GM12878 (cell line): ENCODE data around the gene CUL9. TPM values are rescaled to one million over a fixed set of nuclear protein-coding genes. Genes with fewer than 3 reads are reported as not detected.

ENCODE experiments used
- ATAC-seq: fragments of 200-7000 bp; cut with Tn5 transposase; 3 replicates; pipeline ENCODE4 v1.9.1; 2020; ENCODE audit warnings: mild to moderate bottlenecking, moderate library complexity
- BruUV-seq: library from RNA; stranded (reverse); fragments of 400-500 nt; replicated peaks from 2 replicates; lab custom pipeline; 2021; lab: Mats Ljungman, UMichigan
- CTCF ChIA-PET: fragments of 300-600 bp; sonication (Branson Sonifier 250); formaldehyde crosslinking; extraction: SDS; loops from one replicate; lab custom pipeline; 2021; ENCODE audit warnings: inconsistent platforms; lab: Yijun Ruan, JAX
- POLR2A ChIA-PET: fragments of 350-600 bp; formaldehyde crosslinking; extraction: SDS; loops from one replicate; lab custom pipeline; 2021; ENCODE audit warnings: inconsistent platforms; lab: Charles Lee
- RAD21 ChIA-PET: fragments of 300-600 bp; sonication (Branson Sonifier 250); formaldehyde crosslinking; loops from one replicate; lab custom pipeline; 2023; ENCODE audit warnings: antibody characterized with exemption; ENCODE audit not compliant: unreplicated experiment; lab: Charles Lee
- SMC1A ChIA-PET: fragments of 300-600 bp; sonication (Branson Sonifier 250); formaldehyde crosslinking; loops from one replicate; lab custom pipeline; 2023; ENCODE audit not compliant: unreplicated experiment, uncharacterized antibody; lab: Charles Lee
- DNase-seq: peaks from one replicate; pipeline ENCODE4 v3.0.0-alpha.2; 2011; ENCODE audit warnings: low read depth, low spot score
- FAIRE-seq: peaks from 3 replicates; lab custom pipeline; 2011; peaks lifted over from hg19 to GRCh38; lab: Jason Lieb, UNC
- H2AFZ ChIP-seq: 2 replicates; pipeline ENCODE4 v1.6.0; 2011; ENCODE audit warnings: low read depth, low read length, control low read depth; ENCODE audit not compliant: control insufficient read depth
- H3K27ac ChIP-seq: 2 replicates; pipeline ENCODE4 v1.5.1; 2011; ENCODE audit warnings: control low read depth; ENCODE audit not compliant: control insufficient read depth, insufficient read depth
- H3K27me3 ChIP-seq, 2 experiments: replicated peaks in 1 of 2; 2 replicates each; pipeline versions ENCODE4 v1.6.0 to v1.6.1; 2011; ENCODE audit warnings: low read length in 1 of 2; ENCODE audit not compliant: control insufficient read depth in 2 of 2, insufficient read depth in 2 of 2
- H3K36me3 ChIP-seq, 2 experiments: 2 replicates each; pipeline ENCODE4 v1.5.1; 2011; ENCODE audit warnings: low read length in 1 of 2; ENCODE audit not compliant: control insufficient read depth in 2 of 2, insufficient read depth in 2 of 2
- H3K4me1 ChIP-seq: 2 replicates; pipeline ENCODE4 v1.6.1; 2011; ENCODE audit warnings: mild to moderate bottlenecking, low read length, moderate library complexity, mixed read lengths; ENCODE audit not compliant: control insufficient read depth, insufficient read depth
- H3K4me2 ChIP-seq: 2 replicates; pipeline ENCODE4 v1.6.0; 2011; ENCODE audit warnings: control low read depth; ENCODE audit not compliant: control insufficient read depth, insufficient read depth
- H3K4me3 ChIP-seq: fragments of 200-600 bp; sonication (generic); 2 replicates; pipeline ENCODE4 v1.5.1; 2016
- H3K79me2 ChIP-seq: 2 replicates; pipeline ENCODE4 v1.6.0; 2011; ENCODE audit warnings: low read length; ENCODE audit not compliant: control insufficient read depth, insufficient read depth
- H3K9ac ChIP-seq: 2 replicates; pipeline ENCODE4 v1.8.0; 2011; ENCODE audit warnings: low read length, control low read depth, mixed read lengths; ENCODE audit not compliant: control insufficient read depth, insufficient read depth
- H3K9me3 ChIP-seq: replicated peaks from 3 replicates; pipeline ENCODE4 v1.5.1; 2011; ENCODE audit warnings: mild to moderate bottlenecking, low read length; ENCODE audit not compliant: control insufficient read depth, insufficient read depth
- H4K20me1 ChIP-seq: 2 replicates; pipeline ENCODE4 v1.6.0; 2011; ENCODE audit not compliant: control insufficient read depth, insufficient read depth
- BCL11A ChIP-seq: IDR thresholded peaks from 2 replicates; pipeline ENCODE4 v1.6.1; 2011; ENCODE audit warnings: low read depth, low read length
- BHLHE40 ChIP-seq, 2 experiments: fragments of 450-650 bp in 1 of 2; IDR thresholded peaks; 2 replicates each; pipeline ENCODE4 v1.6.1; 2011 to 2017; ENCODE audit warnings: low read depth in 2 of 2, borderline replicate concordance in 1 of 2, improper control_type of control experiment in 1 of 2, low read length in 1 of 2, mild to moderate bottlenecking in 1 of 2
- E2F8 ChIP-seq: fragments of 450-650 bp; IDR thresholded peaks from 2 replicates; pipeline ENCODE4 v1.6.1; 2018; ENCODE audit warnings: mild to moderate bottlenecking, low read depth, moderate library complexity; ENCODE audit not compliant: partially characterized antibody
- ETV6 ChIP-seq, 2 experiments: fragments of 450-650 bp in 1 of 2; IDR thresholded peaks in 1 of 2; conservative IDR thresholded peaks in 1 of 2; 2 replicates each; pipeline ENCODE4 v1.6.1; 2014; ENCODE audit warnings: antibody characterized with exemption in 1 of 2, borderline replicate concordance in 1 of 2, low read depth in 1 of 2, mild to moderate bottlenecking in 1 of 2, moderate library complexity in 1 of 2
- IRF3 ChIP-seq: fragments of 450-650 bp; IDR thresholded peaks from 2 replicates; pipeline ENCODE4 v1.6.1; 2014; ENCODE audit warnings: mild to moderate bottlenecking
- POLR2A ChIP-seq: IDR thresholded peaks from 2 replicates; pipeline ENCODE4 v1.6.1; 2011; ENCODE audit warnings: low read depth, mild to moderate bottlenecking, low read length
- RUNX3 ChIP-seq: IDR thresholded peaks from 2 replicates; pipeline ENCODE4 v1.6.1; 2012; ENCODE audit warnings: low read length, inconsistent platforms
- SMARCA5 ChIP-seq: fragments of 450-650 bp; IDR thresholded peaks from 2 replicates; pipeline ENCODE4 v1.6.1; 2017; ENCODE audit warnings: mild to moderate bottlenecking
- SMC3 ChIP-seq: IDR thresholded peaks from 2 replicates; pipeline ENCODE4 v1.6.1; 2011; ENCODE audit warnings: low read length, improper control_type of control experiment, borderline replicate concordance
- SRF ChIP-seq, 2 experiments: IDR thresholded peaks; 2 replicates each; pipeline ENCODE4 v1.6.1; 2011; ENCODE audit warnings: low read depth in 2 of 2, low read length in 2 of 2, mild to moderate bottlenecking in 1 of 2, moderate library complexity in 1 of 2
- SUPT20H ChIP-seq: IDR thresholded peaks from 2 replicates; pipeline ENCODE4 v1.6.1; 2011; ENCODE audit warnings: low read depth, mild to moderate bottlenecking, low read length, moderate library complexity, borderline replicate concordance; ENCODE audit not compliant: control insufficient read depth
- YY1 ChIP-seq: IDR thresholded peaks from 2 replicates; pipeline ENCODE4 v1.6.1; 2011; ENCODE audit warnings: low read depth, mild to moderate bottlenecking, low read length
- WGBS: methylation state at CpG from one replicate; pipeline ENCODE4 v1.1.6; 2016; ENCODE audit warnings: low lambda C conversion rate; ENCODE audit not compliant: insufficient replicate concordance, insufficient coverage; ENCODE audit errors: missing lambda C conversion rate; 5-methylcytosine and 5-hydroxymethylcytosine counted together
- in situ Hi-C: fragments of 300-500 bp; cut with MboI; formaldehyde crosslinking; loops from 9 replicates; pipeline ENCODE4 v1.14.3; 2018; ENCODE audit warnings: mixed read lengths
- intact Hi-C: fragments of 100-400 bp; cut with micrococcal nuclease; formaldehyde crosslinking; loops from one replicate; pipeline ENCODE4 v1.14.2; 2022; ENCODE audit not compliant: unreplicated experiment
- polyA plus RNA-seq, 11 experiments: library from polyadenylated mRNA; depleted of rRNA in 4 of 11; unstranded in 6 of 11; stranded (reverse) in 5 of 11; fragments of >200 nt; fragmentation: Nextera tagmentation in 4 of 11; fragmentation: Illumina TruSeq in 1 of 11; extraction: Ambion mirVana in 4 of 11; extraction: Trizol in 1 of 11; gene quantifications; 1 replicate in 1 of 11; 2 replicates in 10 of 11; pipeline versions ENCODE4 v1.2.1 to v1.2.3, GENCODE V29; 2011 to 2016; ENCODE audit warnings: inconsistent platforms in 2 of 11, missing spikeins in 2 of 11, low read depth in 1 of 11
- total RNA-seq, 4 experiments: library from RNA; depleted of rRNA in 3 of 4; stranded (reverse); fragments of >200 nt in 3 of 4; fragmentation: Illumina TruSeq in 1 of 4; extraction: Trizol in 1 of 4; gene quantifications; 2 replicates each; pipeline versions ENCODE4 v1.2.1 to v1.2.3, GENCODE V29; 2013 to 2021
- TF ChIP-seq, protein P1 (sequence below): fragments of 450-650 bp; conservative IDR thresholded peaks from 2 replicates; pipeline ENCODE4 v1.6.1; 2017; ENCODE audit warnings: mild to moderate bottlenecking, moderate library complexity

Gene CUL9
- total and polyA plus RNA-seq, 10 of the 15 experiments (the other 5 are each of a cell fraction or from before 2014, with no cell fraction given), result 1.2 to 48.3 (median 17.2) TPM

GRCh38 chr6:43256670-43257366 is 74.8 kb downstream of the CUL9 start (continued):
- TF ChIP-seq E2F8, result no peak
- no peak for TF ChIP-seq IRF3
- TF ChIP-seq POLR2A, result no peak
- TF ChIP-seq SMC3, result no peak
- no peak for TF ChIP-seq YY1

DNA sequence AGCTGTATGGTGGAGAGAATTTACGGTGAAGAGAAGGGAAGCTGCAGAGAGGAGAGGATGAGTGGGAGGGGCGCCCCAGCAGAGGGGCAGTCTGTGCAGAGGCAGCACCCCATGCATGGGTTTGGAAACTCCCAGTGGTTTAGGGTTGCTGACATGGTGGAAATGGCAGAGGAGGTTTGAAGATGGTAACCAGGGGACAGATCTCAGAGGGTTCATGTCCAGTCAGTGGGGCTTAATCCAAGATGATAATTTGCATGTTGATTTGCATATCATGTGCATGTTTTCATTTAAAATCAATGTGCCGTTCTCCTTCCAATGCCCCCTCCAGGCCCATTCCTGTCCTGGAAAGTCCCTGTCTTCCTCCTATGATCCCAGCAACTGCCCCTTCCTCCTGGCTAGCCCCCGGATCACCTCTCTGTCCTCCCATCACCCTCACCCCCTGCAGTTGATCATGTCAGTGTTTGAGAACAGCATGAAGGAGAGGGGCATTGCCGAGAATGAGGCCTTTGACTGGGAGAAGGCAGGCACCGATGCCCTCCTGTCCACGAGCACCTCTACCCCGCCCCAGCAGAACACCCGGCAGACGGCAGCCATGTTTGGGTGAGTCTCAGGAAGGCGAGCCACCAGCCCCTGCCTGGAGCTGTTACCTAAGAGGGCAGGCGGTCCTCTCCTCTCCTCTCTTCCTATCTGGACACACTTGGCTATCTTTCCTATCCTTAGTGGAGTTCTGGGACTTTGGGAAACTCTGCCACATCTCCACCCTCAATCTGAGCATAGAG is 75.6 kb downstream of the CUL9 start:
- peak overlapping the region; percentile 36; the same call in 1 of the 2 replicates for H2AFZ ChIP-seq
- no peak overlapping the region for H3K27ac ChIP-seq
- POLR2A ChIA-PET, result no interaction called here
- no peaks in the 10 kb centered on the region for H3K79me2 ChIP-seq
- H3K9me3 ChIP-seq, result no peaks in the 10 kb centered on the region
- H4K20me1 ChIP-seq, result no peaks in the 10 kb centered on the region
- H3K9ac ChIP-seq, result no peak overlapping the region
- peak; percentile 80 for ATAC-seq
- in situ Hi-C loops (loop anchor here (5.0 kb wide), 1 partner anchor 250 kb away; no protein-coding TSS in a partner anchor), intact Hi-C loops (no loop called here)
- H3K4me2 ChIP-seq, result peak overlapping the region; percentile 20
- BruUV-seq, result no TSS peak
- CTCF ChIA-PET, result interaction anchor here (0.6 kb wide), 1 partner anchor 90 kb away, joined by 3 read pairs; no protein-coding TSS in a partner anchor
- SMC1A ChIA-PET, result interaction anchor here (1.1 to 1.6 kb wide), 4 partner anchors 76 to 120 kb away, joined by 3 to 5 read pairs (median 3); no protein-coding TSS in a partner anchor
- H3K4me3 ChIP-seq, result no peak overlapping the region
- WGBS, result 55% methylated on average over 12 of the region's 12 CpGs
- peaks cover 5% of the 10 kb centered on the region for H3K4me1 ChIP-seq
- RAD21 ChIA-PET, result interaction anchor here (0.6 to 2.9 kb wide), 3 partner anchors 11 to 141 kb away, joined by 3 to 8 read pairs (median 3); no protein-coding TSS in a partner anchor
- no peak for DNase-seq
- no peaks in the 10 kb centered on the region; a peak in 1 of 4 replicates for H3K27me3 ChIP-seq
- FAIRE-seq, result peak; percentile 62
- H3K36me3 ChIP-seq, result no peaks in the 10 kb centered on the region
- TF ChIP-seq BCL11A (no peak), RUNX3 (peak; percentile 26; the same call in 1 of the 2 replicates), ETV6 (conservative IDR thresholded peaks at IDR 0.05 in 1 of 2, IDR thresholded peaks at IDR 0.05 in 1 of 2; ENCODE audit: borderline replicate concordance in 1 of 2, low read depth in 1 of 2) (no peak), BHLHE40 (IDR thresholded peaks at IDR 0.05; ENCODE audit: borderline replicate concordance in 1 of 2, low read depth in 2 of 2, low read length in 1 of 2) (peak in 1 of 2 experiments; percentile 56; a peak in 2 of 4 replicates), SUPT20H (no peak), SRF (IDR thresholded peaks at IDR 0.05; ENCODE audit: low read depth in 2 of 2, low read length in 2 of 2) (no peak), SMARCA5 (no peak), POLR2A (no peak)
- TF ChIP-seq, protein P1, sequence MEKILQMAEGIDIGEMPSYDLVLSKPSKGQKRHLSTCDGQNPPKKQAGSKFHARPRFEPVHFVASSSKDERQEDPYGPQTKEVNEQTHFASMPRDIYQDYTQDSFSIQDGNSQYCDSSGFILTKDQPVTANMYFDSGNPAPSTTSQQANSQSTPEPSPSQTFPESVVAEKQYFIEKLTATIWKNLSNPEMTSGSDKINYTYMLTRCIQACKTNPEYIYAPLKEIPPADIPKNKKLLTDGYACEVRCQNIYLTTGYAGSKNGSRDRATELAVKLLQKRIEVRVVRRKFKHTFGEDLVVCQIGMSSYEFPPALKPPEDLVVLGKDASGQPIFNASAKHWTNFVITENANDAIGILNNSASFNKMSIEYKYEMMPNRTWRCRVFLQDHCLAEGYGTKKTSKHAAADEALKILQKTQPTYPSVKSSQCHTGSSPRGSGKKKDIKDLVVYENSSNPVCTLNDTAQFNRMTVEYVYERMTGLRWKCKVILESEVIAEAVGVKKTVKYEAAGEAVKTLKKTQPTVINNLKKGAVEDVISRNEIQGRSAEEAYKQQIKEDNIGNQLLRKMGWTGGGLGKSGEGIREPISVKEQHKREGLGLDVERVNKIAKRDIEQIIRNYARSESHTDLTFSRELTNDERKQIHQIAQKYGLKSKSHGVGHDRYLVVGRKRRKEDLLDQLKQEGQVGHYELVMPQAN, result no peak
